ENCODE results near the gene TTC39C. TPM values are rescaled to one million over a fixed set of nuclear protein-coding genes. Genes with fewer than 3 reads are reported as not detected.

The TTC39C gene
- polyA plus RNA-seq, 1 experiment = 24.3 TPM

- Histone ChIP-seq H3K9me3 (ENCODE audit: control insufficient read depth, insufficient read depth, low read length) (no peaks in the 10 kb centered on the region; the same call in 1 of the 2 replicates), H3K27me3 (ENCODE audit: control insufficient read depth, insufficient read depth, low read length) (peaks cover 23% of the 10 kb centered on the region), H3K27ac (ENCODE audit: low read depth, low read length) (no peak overlapping the region), H3K4me3 (ENCODE audit: low read depth, low read length) (no peak overlapping the region)
- DNase-seq (ENCODE audit: low read depth, low spot score) = no peak
- TF ChIP-seq CTCF (IDR thresholded peaks at IDR 0.05; ENCODE audit: low read depth, low read length) = no peak
- CTCF ChIA-PET = interaction anchor here (1.3 kb wide), 1 partner anchor 88 kb away, joined by 5 read pairs; no protein-coding TSS in a partner anchor
- POLR2A ChIA-PET = no interaction called here
Measured at GRCh38 chr18:24006712-24007313, 7.7 kb upstream of the TTC39C start.

GRCh38 chr18:24009246-24009645 is 5.3 kb upstream of the TTC39C start:
- H3K4me3 ChIP-seq (ENCODE audit: low read depth, low read length) = no peak overlapping the region
- ChIA-PET POLR2A (no interaction called here), CTCF (no interaction called here)
- peaks cover 25% of the 10 kb centered on the region for H3K27me3 ChIP-seq (ENCODE audit: control insufficient read depth, insufficient read depth, low read length)
- no peak overlapping the region for H3K27ac ChIP-seq (ENCODE audit: low read depth, low read length)
- no peak for DNase-seq (ENCODE audit: low read depth, low spot score)
- H3K9me3 ChIP-seq (ENCODE audit: control insufficient read depth, insufficient read depth, low read length) = no peaks in the 10 kb centered on the region; the same call in 1 of the 2 replicates
- no peak for TF ChIP-seq CTCF (IDR thresholded peaks at IDR 0.05; ENCODE audit: low read depth, low read length)

GRCh38 chr18:24009651-24010333 is 4.8 kb upstream of the TTC39C start:
- no peak for TF ChIP-seq CTCF (IDR thresholded peaks at IDR 0.05; ENCODE audit: low read depth, low read length)
- POLR2A ChIA-PET = no interaction called here
- no peak for DNase-seq (ENCODE audit: low read depth, low spot score)
- H3K27ac ChIP-seq (ENCODE audit: low read depth, low read length) = no peak overlapping the region
- H3K4me3 ChIP-seq (ENCODE audit: low read depth, low read length) = no peak overlapping the region
- CTCF ChIA-PET = interaction anchor here (0.7 kb wide), 1 partner anchor 19 kb away, joined by 3 read pairs; no protein-coding TSS in a partner anchor
- no peaks in the 10 kb centered on the region; the same call in 1 of the 2 replicates for H3K9me3 ChIP-seq (ENCODE audit: control insufficient read depth, insufficient read depth, low read length)
- H3K27me3 ChIP-seq (ENCODE audit: control insufficient read depth, insufficient read depth, low read length) = peaks cover 25% of the 10 kb centered on the region

GRCh38 chr18:24010673-24011072 is 3.9 kb upstream of the TTC39C start:
- Histone ChIP-seq H3K9me3 (ENCODE audit: control insufficient read depth, insufficient read depth, low read length) (peaks cover 4% of the 10 kb centered on the region; the same call in 1 of the 2 replicates), H3K27ac (ENCODE audit: low read depth, low read length) (no peak overlapping the region), H3K4me3 (ENCODE audit: low read depth, low read length) (no peak overlapping the region), H3K27me3 (ENCODE audit: control insufficient read depth, insufficient read depth, low read length) (peaks cover 25% of the 10 kb centered on the region)
- TF ChIP-seq CTCF (IDR thresholded peaks at IDR 0.05; ENCODE audit: low read depth, low read length) = no peak
- POLR2A ChIA-PET = no interaction called here
- no peak for DNase-seq (ENCODE audit: low read depth, low spot score)
- CTCF ChIA-PET = interaction anchor here (0.7 kb wide), 1 partner anchor 19 kb away, joined by 3 read pairs; no protein-coding TSS in a partner anchor

Measured in AG04450 (cell line).